CD4-positive, alpha-beta T cell treated with Interleukin-1 beta for 1 hour (primary cell): ENCODE results near the gene WDR86.

ENCODE experiments used
- DNase-seq, 2 donors: peaks; one replicate each; pipeline ENCODE4 v3.0.0-alpha.2; 2020 to 2022

WDR86 gene

DNA sequence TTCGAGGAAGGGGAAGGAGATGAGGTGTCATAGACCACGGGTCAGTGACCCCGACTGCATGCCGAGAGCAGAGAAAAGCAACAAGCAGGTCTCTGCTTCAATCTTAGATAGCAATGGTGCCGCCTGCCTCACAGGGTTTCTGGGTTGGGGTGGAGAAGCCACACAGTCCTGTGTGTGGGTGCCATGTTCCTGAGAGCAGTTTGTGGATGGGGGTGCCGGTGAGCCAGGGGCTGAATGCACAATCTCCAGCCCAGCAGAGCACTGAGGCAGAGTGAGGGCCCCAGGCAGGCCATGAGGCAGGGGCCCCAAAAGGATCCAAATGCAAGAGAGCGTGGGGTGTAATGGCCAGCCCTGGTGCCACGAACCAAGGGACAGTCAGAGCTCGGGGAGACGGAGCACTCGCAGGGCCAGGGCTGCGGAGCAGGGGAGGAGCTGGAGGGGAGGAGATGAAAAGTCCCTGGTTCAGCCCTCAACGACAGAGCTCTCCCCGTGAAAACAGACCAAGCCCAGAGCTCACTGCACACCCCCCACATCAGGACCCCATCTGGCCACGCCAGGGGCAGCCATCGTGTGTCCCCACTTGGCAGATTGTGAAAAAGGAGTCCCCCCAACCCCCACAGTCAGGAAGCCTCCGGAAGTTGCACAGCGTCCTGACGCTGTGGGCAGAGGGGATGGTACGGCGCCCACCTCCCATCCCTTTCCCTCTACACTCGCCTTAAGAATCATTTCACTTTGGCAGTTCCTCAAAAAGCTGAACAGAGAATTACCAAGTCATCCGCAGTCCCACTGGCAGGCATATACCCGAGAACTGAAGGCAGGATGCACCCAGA, 19.9 kb downstream of the WDR86 start:
- no peak for DNase-seq

DNA sequence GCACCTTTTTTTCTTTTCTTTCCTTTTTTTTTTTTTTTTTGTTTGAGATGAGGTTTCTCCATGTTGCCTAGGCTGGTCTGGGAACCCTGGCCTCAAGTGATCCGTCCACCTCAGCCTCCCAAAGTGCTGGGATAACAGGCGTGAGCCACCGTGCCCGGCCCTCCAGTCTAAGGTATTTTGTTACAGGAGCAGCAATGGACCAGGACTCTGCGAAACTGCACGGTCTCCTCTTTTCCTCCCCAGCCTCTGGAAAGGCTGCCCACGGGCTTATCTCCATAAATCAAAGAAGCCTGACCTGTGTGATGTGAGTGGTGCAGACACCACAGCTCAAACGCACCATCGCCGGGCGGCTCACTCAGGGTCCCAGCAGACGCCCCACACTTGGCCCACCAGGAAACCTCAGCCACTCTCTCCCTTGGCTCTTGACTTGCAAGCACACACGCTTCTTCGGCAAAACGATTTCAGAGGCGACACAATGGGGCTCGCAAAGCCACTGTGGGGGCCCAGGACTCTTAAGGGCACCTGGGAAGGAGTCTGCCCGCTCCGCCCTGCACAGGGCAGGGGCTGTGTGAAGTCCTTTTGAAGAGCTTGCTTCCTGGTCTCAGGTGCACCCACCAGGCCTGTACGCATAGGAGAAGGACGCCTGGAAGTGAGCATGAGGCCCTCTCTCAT, 20.6 kb downstream of the WDR86 start:
- DNase-seq = no peak

- DNase-seq = no peak
Measured at GRCh38 chr7:151388430-151388829, 21.4 kb downstream of the WDR86 start.

DNA sequence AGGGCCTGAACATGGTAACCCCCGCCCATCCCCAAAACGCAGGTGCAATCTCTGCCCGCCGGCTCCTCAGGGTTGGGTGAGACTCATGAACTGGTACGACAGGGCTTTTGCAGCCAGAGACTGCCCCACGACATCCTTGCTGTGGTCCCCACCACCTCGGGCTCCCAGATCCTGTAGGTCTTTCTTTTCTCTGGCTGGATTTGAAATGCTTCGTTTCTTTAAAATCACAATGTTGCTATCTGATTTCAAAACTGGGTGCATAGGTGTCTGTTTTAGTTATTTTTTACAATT, 21.9 kb downstream of the WDR86 start:
- DNase-seq = no peak

- DNase-seq = no peak
Measured at GRCh38 chr7:151387161-151388006, 22.5 kb downstream of the WDR86 start.

- no peak for DNase-seq
Measured at GRCh38 chr7:151386301-151387160, 23.3 kb downstream of the WDR86 start.

DNA sequence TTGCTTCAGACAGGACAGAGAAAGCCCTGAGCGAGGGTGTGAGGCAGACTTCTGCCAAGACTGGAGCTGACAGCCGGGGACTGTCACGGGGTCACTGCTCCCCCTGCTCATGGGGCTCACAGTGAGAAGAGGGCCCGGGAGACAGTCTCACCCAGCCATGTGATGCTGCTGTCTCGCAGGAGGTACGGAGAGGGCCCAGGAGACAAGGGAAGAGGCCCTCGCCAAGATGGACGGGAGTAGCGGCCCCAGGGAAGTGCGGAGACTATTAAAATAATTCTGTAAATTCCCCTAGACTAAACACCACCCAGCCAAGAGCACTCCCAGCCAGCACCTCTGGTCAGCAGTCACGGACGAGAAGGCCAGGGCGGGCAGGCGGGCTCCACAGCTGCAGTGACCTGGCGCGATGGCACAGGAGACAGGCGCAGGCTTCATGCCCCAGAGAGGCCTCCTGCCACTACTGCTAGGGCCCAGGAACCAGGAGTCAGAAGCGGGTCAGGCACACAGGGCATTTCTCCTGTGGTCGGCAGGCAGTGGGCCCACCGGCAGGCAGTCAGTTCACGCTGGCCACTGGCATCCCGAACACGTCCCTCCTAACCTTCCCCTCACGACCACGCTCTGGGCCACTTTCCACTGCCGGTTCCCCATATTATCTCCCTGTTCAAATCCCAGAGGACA, 24.1 kb downstream of the WDR86 start:
- DNase-seq = no peak

GRCh38 chr7:151384776-151385625, 24.8 kb downstream of the WDR86 start:
- DNase-seq = no peak

- DNase-seq = no peak
Measured at GRCh38 chr7:151384352-151384697, 25.5 kb downstream of the WDR86 start.

DNA sequence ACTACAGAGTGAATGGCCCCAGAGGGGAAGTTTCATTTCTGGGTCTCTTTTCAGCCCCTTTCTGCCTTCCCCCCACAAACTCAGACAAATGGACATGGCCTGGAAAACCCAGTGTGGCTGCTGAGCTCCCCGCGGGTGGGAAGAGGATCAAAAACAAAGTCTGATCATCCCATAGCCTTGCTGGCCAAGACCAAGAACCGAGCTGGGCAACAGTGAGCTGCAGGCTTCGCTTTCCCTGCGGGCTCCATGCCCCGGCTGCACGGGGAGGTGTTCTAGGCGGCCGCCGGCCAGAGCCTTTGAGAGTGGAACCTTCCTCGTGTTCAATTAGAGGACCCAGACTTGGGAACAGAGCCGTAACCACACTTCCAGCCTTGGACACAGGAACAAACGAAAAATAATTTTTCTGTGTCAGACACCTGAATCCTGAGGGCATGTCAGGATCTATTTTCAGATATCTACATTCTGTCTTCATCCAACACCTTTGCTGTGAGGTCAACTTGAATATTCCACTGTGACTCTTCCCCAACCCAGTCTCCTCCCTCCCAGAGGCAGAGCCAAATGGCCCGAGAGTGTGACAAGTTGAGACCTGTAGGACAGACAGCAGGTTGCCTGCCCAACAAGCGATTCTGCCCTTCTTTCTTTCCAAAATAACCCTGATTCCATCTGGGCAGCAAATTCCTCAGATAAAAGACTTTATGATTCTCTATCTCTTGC, 26.0 kb downstream of the WDR86 start:
- DNase-seq = no peak

DNA sequence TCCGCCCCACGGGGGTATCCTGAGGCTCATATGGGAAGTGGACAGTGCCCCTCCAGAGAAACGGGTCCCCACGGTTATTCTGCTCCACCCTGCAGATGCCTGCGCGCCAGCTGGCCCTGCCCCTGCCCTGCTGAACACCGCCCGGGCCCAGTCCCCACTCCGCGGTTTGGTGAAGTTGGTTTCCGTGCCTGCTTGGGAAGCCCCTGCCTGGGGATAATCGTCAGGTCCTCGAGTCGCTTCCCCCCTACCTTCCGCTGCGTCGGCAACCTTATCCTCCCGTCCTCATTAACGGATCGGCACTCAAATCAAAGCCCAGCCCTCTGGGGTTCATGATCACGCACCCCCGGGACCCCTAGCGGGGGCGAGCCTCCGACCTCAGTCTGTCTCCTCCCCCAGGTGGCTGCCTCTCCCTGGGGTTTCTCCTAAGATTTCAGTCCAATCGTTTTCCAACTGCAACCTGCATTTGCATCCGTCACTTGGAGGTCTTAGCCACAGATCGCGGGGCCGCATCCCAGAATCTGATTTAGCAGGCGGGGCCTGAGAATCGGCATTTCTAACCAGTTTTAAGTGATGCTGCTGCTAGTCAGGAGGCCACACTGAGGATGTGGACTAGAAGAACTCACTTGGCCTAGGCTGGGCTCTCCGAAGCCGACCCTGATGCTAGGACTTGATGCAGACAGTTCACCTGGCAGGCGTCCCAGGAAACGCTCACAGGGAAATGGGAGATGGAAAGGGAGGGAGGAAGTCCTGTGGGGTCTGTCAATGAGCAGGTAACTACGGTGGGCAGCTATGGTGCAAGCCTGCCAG, 27.6 kb downstream of the WDR86 start:
- peak; percentile 64 to 70 for DNase-seq

- peak; percentile 73 to 83 for DNase-seq
Measured at GRCh38 chr7:151381348-151382078, 28.3 kb downstream of the WDR86 start.

GRCh38 chr7:151381098-151381347, 28.8 kb downstream of the WDR86 start:
- peak; percentile 14 to 27 for DNase-seq

GRCh38 chr7:151380199-151381097, 29.4 kb downstream of the WDR86 start:
- DNase-seq = no peak

DNA sequence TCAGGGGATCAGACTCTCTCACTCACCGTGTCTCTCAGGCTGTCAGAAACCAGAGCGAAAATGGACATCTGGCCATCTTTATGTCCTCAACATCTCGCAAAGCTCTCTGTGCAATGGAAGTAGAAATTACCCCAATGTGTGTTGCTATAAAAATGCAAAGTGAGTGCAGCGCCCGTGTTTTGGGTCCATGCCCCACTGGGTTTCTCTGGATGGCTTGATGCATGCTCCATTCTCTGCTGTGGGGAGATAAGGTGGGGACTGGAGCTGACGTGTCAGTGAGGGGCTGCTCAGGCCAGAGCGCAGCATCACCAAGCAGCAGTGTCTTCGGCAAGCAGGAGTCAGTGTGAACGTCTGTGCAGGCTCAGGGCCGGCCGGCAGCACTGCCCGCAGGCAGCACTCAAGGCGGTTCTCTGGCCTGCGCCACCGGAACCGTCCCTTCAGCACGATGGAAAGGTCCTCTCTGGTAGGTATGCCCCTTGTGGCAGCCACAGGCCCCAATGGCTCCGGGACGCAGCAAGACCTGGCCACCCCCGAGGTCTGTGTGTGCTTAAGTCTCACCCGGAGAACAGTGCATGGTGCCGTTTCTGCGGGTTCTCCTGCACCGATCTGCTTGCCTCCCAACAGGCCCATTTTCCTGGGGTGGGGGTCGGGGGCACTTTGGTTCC, 30.2 kb downstream of the WDR86 start:
- no peak for DNase-seq

DNA sequence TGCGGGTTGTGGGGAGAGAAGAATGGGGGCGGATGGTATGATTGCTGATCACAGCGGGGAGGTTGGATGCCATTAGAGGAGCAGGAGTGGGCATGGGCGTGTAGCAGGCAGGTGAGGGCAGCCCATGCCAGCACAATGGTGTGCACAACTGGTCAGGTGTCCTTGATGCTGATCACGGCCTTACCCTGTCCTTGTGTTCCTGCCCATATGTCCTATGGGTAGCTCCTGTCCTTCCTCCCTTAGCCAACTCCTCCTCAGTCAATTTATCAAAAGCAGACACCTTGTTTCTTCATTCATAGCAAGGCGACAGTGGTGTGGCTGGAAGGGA, 30.7 kb downstream of the WDR86 start:
- DNase-seq = no peak

GRCh38 chr7:151378496-151379192, 31.2 kb downstream of the WDR86 start:
- no peak for DNase-seq
